GM21390 (cell line): Measurements from ENCODE around the gene TRPC5OS.

Experiments used
- ATAC-seq: cut with Tn5 transposase; IDR thresholded peaks from one replicate; pipeline ENCODE4 v1.9.1; 2021; ENCODE audit not compliant: unreplicated experiment

TRPC5OS gene

DNA sequence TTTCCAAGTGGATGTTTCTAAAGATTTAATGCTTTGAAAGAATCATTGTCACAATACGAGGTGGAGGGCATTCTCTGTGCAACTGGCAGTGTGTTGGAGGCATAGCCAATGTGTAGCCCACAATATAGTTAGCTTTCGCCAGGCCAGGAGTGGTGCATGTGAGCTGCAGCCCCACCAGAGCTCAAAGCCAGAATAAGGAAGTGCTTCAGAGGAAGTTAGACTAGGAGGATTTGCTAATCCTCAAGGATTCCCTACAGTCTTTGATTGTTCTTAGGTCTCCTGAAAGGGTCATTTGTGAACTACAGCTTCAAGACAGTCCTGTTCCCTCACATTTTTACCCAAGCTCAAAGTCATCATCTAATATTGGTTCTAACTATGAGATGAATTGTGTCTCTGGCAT lies 16.4 kb downstream of the TRPC5OS start:
- ATAC-seq = no peak

DNA sequence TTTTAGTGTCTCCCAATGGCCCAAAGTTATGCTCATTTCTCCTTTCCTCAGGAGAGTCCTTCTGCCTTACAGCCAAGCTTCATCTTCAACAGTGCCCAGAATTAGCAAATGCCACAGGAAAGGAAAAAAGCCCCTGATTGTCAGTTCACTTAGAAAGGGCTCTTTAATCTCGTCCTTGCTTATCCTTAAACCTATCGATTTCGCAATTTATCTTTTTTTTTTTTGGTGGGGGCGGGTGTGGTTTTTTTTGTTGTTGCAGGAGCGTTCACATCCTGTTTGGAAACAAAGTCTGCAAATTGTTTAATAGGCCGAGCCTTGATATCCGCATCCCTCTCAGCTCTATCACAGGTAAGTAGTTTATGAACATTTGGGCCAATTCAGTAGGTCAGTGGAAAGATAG lies 20.2 kb downstream of the TRPC5OS start:
- no peak for ATAC-seq

DNA sequence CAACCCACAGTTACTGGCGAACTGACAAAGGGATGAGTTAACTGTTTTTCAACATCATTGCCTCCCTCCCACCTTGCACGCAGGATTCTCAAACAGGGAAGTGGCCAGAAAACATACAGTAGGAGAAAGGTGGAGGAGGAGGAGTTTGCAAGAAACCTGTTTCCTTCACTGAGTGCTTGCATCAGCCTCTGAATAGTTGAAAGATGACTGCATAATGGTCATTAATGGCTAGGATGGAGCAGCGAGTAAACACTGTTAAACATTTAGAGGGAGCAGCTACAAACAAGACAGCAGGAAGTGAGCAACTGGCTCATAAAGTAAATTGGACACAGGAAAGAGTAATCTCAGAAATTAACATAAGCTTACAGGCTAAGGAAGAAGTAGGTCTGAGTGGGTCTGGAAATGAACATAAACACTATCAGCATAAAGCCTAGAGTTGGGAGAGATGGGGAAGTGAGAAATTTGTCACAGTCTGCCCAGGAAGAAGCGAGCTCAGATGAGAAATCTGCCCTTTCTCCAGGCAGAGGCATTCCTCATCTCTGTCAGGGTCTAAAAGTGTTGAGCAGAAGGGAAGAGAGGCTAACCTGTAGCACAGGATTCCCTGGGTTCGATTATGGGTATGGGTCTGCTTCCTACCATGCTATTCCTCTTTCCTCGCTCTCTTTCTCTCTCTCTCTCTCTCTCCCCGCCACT lies 38.6 kb downstream of the TRPC5OS start:
- ATAC-seq = no peak

GRCh38 chrX:111917591-111917990 lies 41.6 kb downstream of the TRPC5OS start:
- no peak for ATAC-seq

GRCh38 chrX:111928456-111928855 lies 52.5 kb downstream of the TRPC5OS start:
- no peak for ATAC-seq
